ENCODE results near the gene EPHA8. TPM values are rescaled to one million over a fixed set of nuclear protein-coding genes. Genes with fewer than 3 reads are reported as not detected.

The EPHA8 gene
- total RNA-seq, 1 donor from 2014 or later, result not detected

- peaks cover 15% of the 10 kb centered on the region for H3K4me1 ChIP-seq
- H3K36me3 ChIP-seq, result peaks cover 0 to 43% of the 10 kb centered on the region in 2 donors
- H3K27ac ChIP-seq, result no peak overlapping the region
- H3K4me3 ChIP-seq, result no peak overlapping the region
- TF ChIP-seq POLR2A (IDR thresholded peaks at IDR 0.05), result no peak
- TF ChIP-seq POLR2AphosphoS5 (IDR thresholded peaks at IDR 0.05; ENCODE audit: insufficient read depth in 1 of 2, low read depth in 1 of 2), result no peak
- TF ChIP-seq CTCF (IDR thresholded peaks at IDR 0.05), result no peak
- H3K9me3 ChIP-seq, result no peaks in the 10 kb centered on the region
- intact Hi-C loops (cut with DNase I), result no loop called here
- DNase-seq (ENCODE audit: extremely low spot score in 2 of 2), result no peak
- H3K27me3 ChIP-seq, result no peaks in the 10 kb centered on the region
Observed at GRCh38 chr1:22528451-22528850, 34.8 kb upstream of the EPHA8 start.

- Histone ChIP-seq H3K4me3 (no peak overlapping the region), H3K36me3 (peaks cover 0 to 28% of the 10 kb centered on the region in 2 donors), H3K27ac (peak overlapping the region; percentile 43), H3K27me3 (no peaks in the 10 kb centered on the region), H3K9me3 (no peaks in the 10 kb centered on the region), H3K4me1 (peaks cover 15% of the 10 kb centered on the region)
- DNase-seq (ENCODE audit: extremely low spot score in 2 of 2), result no peak
- intact Hi-C loops (cut with DNase I), result no loop called here
- no peak for TF ChIP-seq POLR2A (IDR thresholded peaks at IDR 0.05)
- no peak for TF ChIP-seq CTCF (IDR thresholded peaks at IDR 0.05)
- no peak for TF ChIP-seq POLR2AphosphoS5 (IDR thresholded peaks at IDR 0.05; ENCODE audit: insufficient read depth in 1 of 2, low read depth in 1 of 2)
Observed at GRCh38 chr1:22529901-22530621, 33.2 kb upstream of the EPHA8 start.

- Histone ChIP-seq H3K27ac (peak overlapping the region; percentile 43), H3K9me3 (no peaks in the 10 kb centered on the region), H3K4me3 (no peak overlapping the region), H3K36me3 (peaks cover 0 to 22% of the 10 kb centered on the region in 2 donors), H3K4me1 (peaks cover 15% of the 10 kb centered on the region), H3K27me3 (no peaks in the 10 kb centered on the region)
- DNase-seq (ENCODE audit: extremely low spot score in 2 of 2), result no peak
- TF ChIP-seq CTCF (IDR thresholded peaks at IDR 0.05) (no peak), POLR2AphosphoS5 (IDR thresholded peaks at IDR 0.05; ENCODE audit: insufficient read depth in 1 of 2, low read depth in 1 of 2) (no peak), POLR2A (IDR thresholded peaks at IDR 0.05) (no peak)
- intact Hi-C loops (cut with DNase I), result no loop called here
Observed at GRCh38 chr1:22530715-22531114, 32.6 kb upstream of the EPHA8 start.

- intact Hi-C loops (cut with DNase I), result no loop called here
- H3K27ac ChIP-seq, result no peak overlapping the region
Observed at GRCh38 chr1:22531251-22531650, 32.0 kb upstream of the EPHA8 start.

More at GRCh38 chr1:22531251-22531650, 32.0 kb upstream of the EPHA8 start:
- Histone ChIP-seq H3K4me3 (no peak overlapping the region), H3K27me3 (no peaks in the 10 kb centered on the region), H3K36me3 (peaks cover 0 to 17% of the 10 kb centered on the region in 2 donors), H3K9me3 (no peaks in the 10 kb centered on the region), H3K4me1 (peaks cover 15% of the 10 kb centered on the region)
- TF ChIP-seq POLR2A (IDR thresholded peaks at IDR 0.05), result no peak
- no peak for TF ChIP-seq CTCF (IDR thresholded peaks at IDR 0.05)
- TF ChIP-seq POLR2AphosphoS5 (IDR thresholded peaks at IDR 0.05; ENCODE audit: insufficient read depth in 1 of 2, low read depth in 1 of 2), result no peak
- no peak for DNase-seq (ENCODE audit: extremely low spot score in 2 of 2)

Measured in vagina (tissue), 2 donors.